Measurements from ENCODE around the gene SPNS2. TPM values are rescaled to one million over a fixed set of nuclear protein-coding genes. Genes with fewer than 3 reads are reported as not detected.

SPNS2 gene
- total RNA-seq, 1 experiment from 2014 or later = 1.6 TPM

- ChIA-PET CTCF (no interaction called here), POLR2A (no interaction called here), RAD21 (ENCODE audit: low non-redundant PET in 1 of 2, low total read pairs in 2 of 2, uncharacterized antibody in 2 of 2, unreplicated experiment in 2 of 2) (no interaction called here)
- no peak overlapping the region for H3K4me3 ChIP-seq (replicated peaks in 1 of 2; ENCODE audit: low read depth in 1 of 2, low read length in 2 of 2)
- H3K27ac ChIP-seq (ENCODE audit: low read depth, low read length) = no peak overlapping the region
- H4K20me1 ChIP-seq (ENCODE audit: insufficient read depth) = no peaks in the 10 kb centered on the region
- no peaks in the 10 kb centered on the region for H3K9me3 ChIP-seq (ENCODE audit: control insufficient read depth in 1 of 2, insufficient read depth in 1 of 2, low read depth in 1 of 2, low read length in 2 of 2)
- ATAC-seq (no peak), DNase-seq (ENCODE audit: low read depth, low spot score) (no peak)
- BruUV-seq (replicated peaks) = no TSS peak
- no peaks in the 10 kb centered on the region for H3K79me2 ChIP-seq (ENCODE audit: insufficient read depth, low read length)
- no peak for TF ChIP-seq EGR1 (IDR thresholded peaks at IDR 0.05; ENCODE audit: low read depth)
- TF ChIP-seq TCF7L2 (IDR thresholded peaks at IDR 0.05; ENCODE audit: borderline replicate concordance, extremely low read depth, insufficient read depth, insufficient read length) = no peak
- TF ChIP-seq MAX (IDR thresholded peaks at IDR 0.05) = no peak
- TF ChIP-seq POLR2AphosphoS5 (IDR thresholded peaks at IDR 0.05; ENCODE audit: low read depth, low read length) = no peak
- TF ChIP-seq ELF1 (IDR thresholded peaks at IDR 0.05; ENCODE audit: borderline replicate concordance, low read depth) = no peak
- no peak for TF ChIP-seq EZH2 (IDR thresholded peaks at IDR 0.05)
- TF ChIP-seq SRF (IDR thresholded peaks at IDR 0.05; ENCODE audit: low read depth) = no peak
- no peak for TF ChIP-seq ZFX (IDR thresholded peaks at IDR 0.05)
- TF ChIP-seq YY1 (IDR thresholded peaks at IDR 0.05; ENCODE audit: extremely low read depth, insufficient replicate concordance, low read depth, low read length) = no peak
- no peak for TF ChIP-seq RAD21 (IDR thresholded peaks at IDR 0.05; ENCODE audit: low read depth)
- intact Hi-C loops (cut with micrococcal nuclease) = no loop called here
- no peaks in the 10 kb centered on the region for H3K27me3 ChIP-seq (ENCODE audit: insufficient read depth, low read length)
- peaks cover 0 to 14% of the 10 kb centered on the region in 2 experiments; a peak in 2 of 4 replicates for H3K4me1 ChIP-seq (ENCODE audit: control insufficient read depth in 1 of 2, insufficient read depth in 2 of 2, low read length in 2 of 2)
- no peak overlapping the region for H3K4me2 ChIP-seq (ENCODE audit: low read length)
- no peaks in the 10 kb centered on the region for H3K9me2 ChIP-seq (ENCODE audit: insufficient read depth)
- H3K9ac ChIP-seq (ENCODE audit: low read length) = no peak overlapping the region
- H3K36me3 ChIP-seq (ENCODE audit: control insufficient read depth in 1 of 2, insufficient read depth in 2 of 2, low read length in 2 of 2) = no peaks in the 10 kb centered on the region
- H2AFZ ChIP-seq (ENCODE audit: low read depth, low read length, poor library complexity, severe bottlenecking) = no peak overlapping the region
Measured at GRCh38 chr17:4506892-4507291, 8.2 kb downstream of the SPNS2 start.

DNA sequence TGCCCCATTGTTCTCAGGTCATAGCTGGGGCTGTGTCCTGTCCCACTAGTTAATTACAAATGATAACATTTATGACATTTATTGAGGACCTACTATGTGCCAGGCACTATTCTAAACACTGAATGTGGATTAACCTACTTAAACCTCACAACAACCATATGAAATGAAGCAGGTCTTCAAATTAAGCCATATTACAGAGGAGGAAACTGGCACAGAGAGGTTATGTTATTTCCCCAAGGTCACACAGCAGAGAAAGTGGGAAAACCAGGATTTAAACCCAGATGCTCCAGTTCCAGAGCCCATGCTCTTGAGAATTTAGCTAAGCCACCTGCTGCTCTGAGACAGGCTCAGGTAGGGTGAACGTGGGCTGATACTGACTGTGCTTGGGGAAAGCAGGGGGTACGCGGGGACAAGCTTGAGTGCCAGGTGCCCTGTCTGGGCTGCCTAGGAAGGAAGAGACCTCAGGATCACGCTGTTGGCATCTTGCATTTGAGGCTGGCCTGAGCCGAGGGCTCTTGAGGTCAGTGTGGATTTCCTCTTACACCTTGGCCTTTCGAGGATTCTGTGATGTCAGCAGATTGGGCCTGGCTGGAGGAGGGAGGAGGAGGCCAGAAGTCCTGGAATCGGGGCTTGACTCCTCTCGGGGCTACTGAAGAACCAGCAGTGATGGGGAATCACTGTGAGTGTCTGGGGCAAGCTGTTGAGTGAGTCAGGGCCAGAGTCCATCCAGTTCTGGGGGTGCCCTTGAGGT is 8.9 kb downstream of the SPNS2 start:
- Histone ChIP-seq H4K20me1 (ENCODE audit: insufficient read depth) (no peaks in the 10 kb centered on the region), H3K79me2 (ENCODE audit: insufficient read depth, low read length) (no peaks in the 10 kb centered on the region), H3K4me1 (ENCODE audit: control insufficient read depth in 1 of 2, insufficient read depth in 2 of 2, low read length in 2 of 2) (peaks cover 0 to 14% of the 10 kb centered on the region in 2 experiments; a peak in 2 of 4 replicates), H3K9me3 (ENCODE audit: control insufficient read depth in 1 of 2, insufficient read depth in 1 of 2, low read depth in 1 of 2, low read length in 2 of 2) (no peaks in the 10 kb centered on the region), H3K9me2 (ENCODE audit: insufficient read depth) (no peaks in the 10 kb centered on the region), H3K27me3 (ENCODE audit: insufficient read depth, low read length) (no peaks in the 10 kb centered on the region), H2AFZ (ENCODE audit: low read depth, low read length, poor library complexity, severe bottlenecking) (no peak overlapping the region), H3K4me2 (ENCODE audit: low read length) (no peak overlapping the region), H3K27ac (ENCODE audit: low read depth, low read length) (no peak overlapping the region), H3K36me3 (ENCODE audit: control insufficient read depth in 1 of 2, insufficient read depth in 2 of 2, low read length in 2 of 2) (no peaks in the 10 kb centered on the region), H3K4me3 (replicated peaks in 1 of 2; ENCODE audit: low read depth in 1 of 2, low read length in 2 of 2) (no peak overlapping the region), H3K9ac (ENCODE audit: low read length) (no peak overlapping the region)
- ATAC-seq = no peak
- ChIA-PET CTCF (no interaction called here), RAD21 (ENCODE audit: low non-redundant PET in 1 of 2, low total read pairs in 2 of 2, uncharacterized antibody in 2 of 2, unreplicated experiment in 2 of 2) (no interaction called here), POLR2A (no interaction called here)
- intact Hi-C loops (cut with micrococcal nuclease) = no loop called here
- BruUV-seq (replicated peaks) = no TSS peak
- DNase-seq (ENCODE audit: low read depth, low spot score) = no peak
- TF ChIP-seq ELF1 (IDR thresholded peaks at IDR 0.05; ENCODE audit: borderline replicate concordance, low read depth) (no peak), ZNF274 (IDR thresholded peaks at IDR 0.05; ENCODE audit: low read depth, low read length) (no peak), ZFX (IDR thresholded peaks at IDR 0.05) (no peak), SIN3A (IDR thresholded peaks at IDR 0.05; ENCODE audit: low read depth) (no peak), CTCF (IDR thresholded peaks at IDR 0.05 in 2 of 3, conservative IDR thresholded peaks at IDR 0.05 in 1 of 3; ENCODE audit: borderline replicate concordance in 1 of 3, insufficient read depth in 1 of 3, low read depth in 2 of 3, low read length in 2 of 3) (no peak), POLR2A (IDR thresholded peaks at IDR 0.05; ENCODE audit: borderline replicate concordance, extremely low read depth, insufficient read depth, insufficient read length) (no peak)

All from HCT116 (cell line).